Stimulated activated CD8-positive, alpha-beta memory T cell treated with anti-CD3 and anti-CD28 coated beads, Interleukin-4, amount 100 ng/mL, for 4 hours (primary cell): ENCODE results near the gene LTBP4.

Experiments
- DNase-seq, 2 donors: peaks; one replicate each; pipeline ENCODE4 v3.0.0-alpha.2; 2020; ENCODE audit warnings: low read depth in 2 of 2, low spot score in 1 of 2

The LTBP4 gene

GRCh38 chr19:40609561-40610395 is 8.6 kb downstream of the LTBP4 start:
- DNase-seq = peak; percentile 71 to 81

GRCh38 chr19:40610396-40611064 is 9.4 kb downstream of the LTBP4 start:
- no peak for DNase-seq

GRCh38 chr19:40611096-40611495 is 9.9 kb downstream of the LTBP4 start:
- DNase-seq = no peak

- no peak for DNase-seq
Observed at GRCh38 chr19:40611900-40612698, 10.9 kb downstream of the LTBP4 start.

- DNase-seq = peak; percentile 59 to 66
Observed at GRCh38 chr19:40612831-40613689, 11.9 kb downstream of the LTBP4 start.

GRCh38 chr19:40613690-40614621 is 12.8 kb downstream of the LTBP4 start:
- peak; percentile 70 to 83 for DNase-seq

DNA sequence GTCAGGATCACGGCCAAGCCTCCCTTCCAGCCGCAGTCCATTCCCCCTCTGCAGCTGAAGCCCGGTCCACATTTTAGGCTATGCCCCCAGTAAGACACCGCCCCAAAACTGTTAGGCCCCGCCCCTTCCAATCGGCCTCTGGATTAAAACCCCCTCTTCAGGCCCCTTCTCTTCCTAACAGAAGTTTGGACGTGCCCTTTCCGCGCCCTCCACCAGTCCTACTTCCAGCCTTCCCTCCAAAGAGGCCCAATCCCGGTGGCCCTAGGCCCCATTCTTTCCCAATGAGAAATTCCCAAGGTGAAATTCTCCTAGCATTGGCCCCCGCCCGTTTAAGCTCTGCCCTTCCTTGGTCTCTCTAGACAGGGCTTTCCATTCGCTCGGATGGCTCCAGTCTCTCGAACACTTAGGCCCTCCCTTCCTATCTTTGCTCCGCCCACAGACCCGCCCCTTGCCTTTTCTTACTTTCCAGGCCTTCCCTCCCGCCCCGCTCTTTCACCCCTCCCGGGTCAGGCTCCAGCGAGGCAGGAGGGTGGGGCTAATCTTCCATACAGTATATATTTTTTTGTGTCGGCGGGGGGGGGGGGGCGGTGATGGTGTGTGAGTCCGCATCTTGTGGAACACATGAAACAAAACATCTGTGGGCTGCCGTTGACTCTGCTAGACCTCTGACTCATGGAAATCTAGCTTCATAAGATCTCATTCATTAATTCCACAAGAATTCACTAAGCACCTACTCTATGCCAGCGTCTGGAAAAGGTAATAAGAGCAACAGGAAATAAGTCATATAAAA is 13.6 kb downstream of the LTBP4 start:
- peak; percentile 93 to 94 for DNase-seq

- no peak for DNase-seq
Observed at GRCh38 chr19:40616178-40616577, 15.0 kb downstream of the LTBP4 start.

GRCh38 chr19:40616941-40617340 is 15.8 kb downstream of the LTBP4 start:
- no peak for DNase-seq

DNA sequence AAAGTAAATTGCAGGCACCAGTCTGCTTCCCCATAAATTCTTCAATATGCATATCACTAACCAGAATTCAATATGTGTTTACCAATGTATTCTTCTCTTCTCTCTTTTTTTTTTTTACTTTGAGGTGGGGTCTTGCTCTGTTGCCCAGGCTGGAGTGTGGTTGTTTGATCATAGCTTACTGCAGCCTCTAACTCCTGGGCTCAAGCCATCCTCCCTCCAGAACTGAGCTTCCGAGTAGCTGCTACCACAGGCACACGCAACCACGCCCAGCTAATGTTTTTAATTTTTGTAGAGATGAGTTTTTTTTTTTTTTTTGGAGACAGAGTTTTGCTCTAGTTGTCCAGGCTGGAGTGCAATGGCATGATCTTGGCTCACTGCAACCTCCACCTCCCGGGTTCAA is 16.8 kb downstream of the LTBP4 start:
- no peak for DNase-seq

GRCh38 chr19:40619333-40620160 is 18.4 kb downstream of the LTBP4 start:
- DNase-seq = no peak

GRCh38 chr19:40620161-40620485 is 19.0 kb downstream of the LTBP4 start:
- DNase-seq = no peak

DNA sequence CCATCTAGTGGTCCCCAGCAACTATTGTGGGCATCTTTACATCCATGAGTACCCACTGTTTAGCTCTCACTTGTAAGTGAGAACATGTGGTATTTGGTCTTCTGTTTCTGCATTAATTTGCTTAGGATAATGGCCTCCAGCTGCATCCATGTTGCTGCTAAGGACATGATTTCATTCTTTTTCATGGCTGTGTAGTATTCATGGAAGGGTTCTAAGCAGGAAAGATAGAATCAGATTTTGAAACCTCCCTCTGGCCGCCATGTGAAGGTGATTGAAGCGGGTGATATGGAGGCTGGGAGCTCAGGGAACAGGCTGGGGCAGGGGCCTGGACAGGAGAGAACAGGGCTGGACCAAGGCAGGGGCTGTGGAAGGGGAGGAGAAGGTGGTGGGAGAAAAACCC is 20.1 kb downstream of the LTBP4 start:
- no peak for DNase-seq

GRCh38 chr19:40621966-40622772 is 21.0 kb downstream of the LTBP4 start:
- no peak for DNase-seq

DNA sequence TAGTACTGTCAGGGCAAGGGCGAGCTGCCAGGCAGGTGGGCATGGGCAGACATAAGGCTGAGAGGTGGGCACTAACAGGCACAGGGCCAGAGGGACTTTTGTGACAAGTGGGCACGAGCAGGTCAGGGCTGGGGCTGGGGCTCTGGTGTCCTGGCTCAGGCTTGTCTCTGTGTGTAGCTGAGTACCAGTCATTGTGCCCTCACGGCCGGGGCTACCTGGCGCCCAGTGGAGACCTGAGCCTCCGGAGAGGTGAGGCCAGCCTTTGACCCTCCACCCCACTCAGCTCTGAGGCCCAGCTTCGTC is 21.6 kb downstream of the LTBP4 start:
- DNase-seq = no peak

DNA sequence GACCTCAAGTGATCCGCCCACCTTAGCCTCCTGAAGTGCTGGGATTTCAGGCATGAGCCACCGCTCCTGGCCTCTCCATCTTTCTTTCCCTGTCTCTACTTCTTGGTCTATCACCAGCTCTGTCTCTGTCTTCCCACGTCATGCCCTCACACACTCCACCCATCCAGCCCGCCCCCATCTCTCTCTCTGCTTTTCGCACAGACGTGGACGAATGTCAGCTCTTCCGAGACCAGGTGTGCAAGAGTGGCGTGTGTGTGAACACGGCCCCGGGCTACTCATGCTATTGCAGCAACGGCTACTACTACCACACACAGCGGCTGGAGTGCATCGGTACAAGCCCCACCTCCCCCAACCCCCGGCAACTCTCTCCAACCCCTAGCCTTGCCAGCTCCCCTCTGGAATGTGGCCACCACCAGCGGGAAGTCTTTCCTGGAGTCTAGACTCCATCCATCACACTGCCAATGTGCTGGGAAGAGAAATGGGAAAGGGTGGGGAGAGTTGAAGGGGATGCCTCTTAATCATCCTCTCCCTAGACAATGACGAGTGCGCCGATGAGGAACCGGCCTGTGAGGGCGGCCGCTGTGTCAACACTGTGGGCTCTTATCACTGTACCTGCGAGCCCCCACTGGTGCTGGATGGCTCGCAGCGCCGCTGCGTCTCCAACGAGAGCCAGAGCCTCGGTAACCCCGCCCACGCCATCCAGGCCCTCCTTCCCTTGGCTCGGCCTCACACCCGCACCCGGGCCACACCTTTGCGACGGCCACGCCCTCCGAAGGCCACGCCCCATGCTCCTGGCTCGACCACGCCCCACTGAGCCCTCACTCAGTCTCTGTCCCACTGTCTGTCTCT is 22.5 kb downstream of the LTBP4 start:
- no peak for DNase-seq
